Gastrocnemius medialis (tissue), 4 donors: ENCODE results near the gene WNK2. TPM values are rescaled to one million over a fixed set of nuclear protein-coding genes. Genes with fewer than 3 reads are reported as not detected.
A peak's percentile ranks its signal among the peaks of the same experiment; 100 is the strongest.

Experiments used
- ATAC-seq, 2 donors: fragments of 150-250 bp; one replicate each; pipeline ENCODE4 v1.9.1; 2016
- DNase-seq, 2 donors: peaks; one replicate each; pipeline ENCODE4 v3.0.0-alpha.2; 2019
- H3K27ac ChIP-seq, 4 donors: fragments of 200-600 bp; sonication (generic); 1 replicate in 1 of 4; 2 replicates in 3 of 4; pipeline ENCODE4 v1.5.1; 2016 to 2018; ENCODE audit warnings: mild to moderate bottlenecking in 2 of 4, moderate library complexity in 1 of 4
- H3K27me3 ChIP-seq, 3 donors: fragments of 200-600 bp; sonication (generic) in 2 of 3; 1 replicate in 1 of 3; 2 replicates in 2 of 3; pipeline versions ENCODE4 v1.5.1 to v1.6.0; 2016 to 2019; ENCODE audit warnings: mild to moderate bottlenecking in 1 of 3, moderate library complexity in 1 of 3
- H3K36me3 ChIP-seq, 2 donors: fragments of 200-600 bp; sonication (generic) in 1 of 2; one replicate each; pipeline ENCODE4 v1.5.1; 2017 to 2018
- H3K4me1 ChIP-seq, 2 donors: fragments of 200-600 bp; sonication (generic) in 1 of 2; one replicate each; pipeline ENCODE4 v1.5.1; 2016 to 2017; ENCODE audit warnings: mild to moderate bottlenecking in 2 of 2
- H3K4me3 ChIP-seq, 4 donors: fragments of 200-600 bp; sonication (generic) in 3 of 4; 1 replicate in 1 of 4; 2 replicates in 3 of 4; pipeline ENCODE4 v1.5.1; 2016 to 2019; ENCODE audit warnings: mild to moderate bottlenecking in 2 of 4
- H3K9me3 ChIP-seq, 3 donors: fragments of 200-600 bp; sonication (generic) in 2 of 3; 1 replicate in 1 of 3; 2 replicates in 2 of 3; pipeline ENCODE4 v1.5.1; 2016 to 2019
- CTCF ChIP-seq, 5 experiments: fragments of 450-650 bp in 3 of 5; fragments of 200-600 bp in 2 of 5; sonication (generic) in 2 of 5; IDR thresholded peaks in 4 of 5; conservative IDR thresholded peaks in 1 of 5; 1 replicate in 4 of 5; 2 replicates in 1 of 5; pipeline ENCODE4 v1.5.1; 2016 to 2019; ENCODE audit warnings: antibody characterized with exemption in 5 of 5, mild to moderate bottlenecking in 3 of 5, moderate library complexity in 3 of 5
- POLR2A ChIP-seq, 2 donors: fragments of 450-650 bp; IDR thresholded peaks; one replicate each; pipeline ENCODE4 v1.6.1; 2017; ENCODE audit warnings: antibody characterized with exemption in 2 of 2, mild to moderate bottlenecking in 2 of 2, moderate library complexity in 2 of 2
- in situ Hi-C, 4 donors: fragments of 200-750 bp; cut with MboI; loops; one replicate each; pipeline versions ENCODE4 v1.15.0 to v1.8.0; 2017; ENCODE audit warnings: low sequenced_read_pairs in 4 of 4
- intact Hi-C: fragments of 100-400 bp; cut with DNase I; formaldehyde crosslinking; loops from one replicate; pipeline ENCODE4 v1.15.1; 2023; ENCODE audit warnings: low total_unique reads
- total RNA-seq, 4 donors: library from RNA; depleted of rRNA; stranded (reverse); fragments of >200 nt; gene quantifications; one replicate each; pipeline versions ENCODE4 v1.1.0 to v1.2.3, GENCODE V29; 2016

WNK2 gene
- total RNA-seq, 4 donors from 2014 or later: 11.3 to 43.0 (median 24.7) TPM

GRCh38 chr9:93210324-93210973, 26.5 kb downstream of the WNK2 start:
- Histone ChIP-seq H3K27ac (peak overlapping the region in 2 of 4 donors; percentile 35 to 90), H3K9me3 (no peaks in the 10 kb centered on the region)

GRCh38 chr9:93210974-93211653, 27.2 kb downstream of the WNK2 start:
- Histone ChIP-seq H3K4me3 (no peak overlapping the region), H3K27me3 (no peaks in the 10 kb centered on the region), H3K27ac (peak overlapping the region in 2 of 4 donors; percentile 35 to 90), H3K36me3 (no peaks in the 10 kb centered on the region), H3K9me3 (no peaks in the 10 kb centered on the region), H3K4me1 (peaks cover 28 to 32% of the 10 kb centered on the region in 2 donors)
- ATAC-seq: no peak
- TF ChIP-seq CTCF (IDR thresholded peaks at IDR 0.05 in 4 of 5, conservative IDR thresholded peaks at IDR 0.05 in 1 of 5) (no peak), POLR2A (IDR thresholded peaks at IDR 0.05) (no peak)
- intact Hi-C loops (no loop called here), in situ Hi-C loops (no loop called here)
- DNase-seq: no peak

More at GRCh38 chr9:93210324-93210973, 26.5 kb downstream of the WNK2 start:
- Histone ChIP-seq H3K36me3 (no peaks in the 10 kb centered on the region), H3K4me1 (peaks cover 35 to 38% of the 10 kb centered on the region in 2 donors), H3K4me3 (no peak overlapping the region), H3K27me3 (no peaks in the 10 kb centered on the region)
- DNase-seq: no peak
- in situ Hi-C loops (no loop called here), intact Hi-C loops (no loop called here)
- TF ChIP-seq POLR2A (IDR thresholded peaks at IDR 0.05) (no peak), CTCF (IDR thresholded peaks at IDR 0.05 in 4 of 5, conservative IDR thresholded peaks at IDR 0.05 in 1 of 5) (no peak)
- ATAC-seq: no peak

GRCh38 chr9:93211654-93212001, 27.7 kb downstream of the WNK2 start:
- H3K36me3 ChIP-seq: no peaks in the 10 kb centered on the region
- DNase-seq (no peak), ATAC-seq (no peak)
- in situ Hi-C loops: no loop called here
- intact Hi-C loops: no loop called here
- no peaks in the 10 kb centered on the region for H3K27me3 ChIP-seq
- H3K4me1 ChIP-seq: peaks cover 26 to 27% of the 10 kb centered on the region in 2 donors
- TF ChIP-seq CTCF (IDR thresholded peaks at IDR 0.05 in 4 of 5, conservative IDR thresholded peaks at IDR 0.05 in 1 of 5) (no peak), POLR2A (IDR thresholded peaks at IDR 0.05) (no peak)
- no peaks in the 10 kb centered on the region for H3K9me3 ChIP-seq
- H3K27ac ChIP-seq: peak overlapping the region in 1 of 4 donors; percentile 35
- H3K4me3 ChIP-seq: no peak overlapping the region

GRCh38 chr9:93212409-93212808, 28.5 kb downstream of the WNK2 start:
- Histone ChIP-seq H3K4me1 (peaks cover 20 to 25% of the 10 kb centered on the region in 2 donors), H3K4me3 (no peak overlapping the region), H3K36me3 (no peaks in the 10 kb centered on the region), H3K9me3 (no peaks in the 10 kb centered on the region), H3K27ac (peak overlapping the region in 3 of 4 donors; percentile 10 to 50 (median 35)), H3K27me3 (no peaks in the 10 kb centered on the region)
- intact Hi-C loops (no loop called here), in situ Hi-C loops (no loop called here)
- ATAC-seq (no peak), DNase-seq (no peak)
- no peak for TF ChIP-seq POLR2A (IDR thresholded peaks at IDR 0.05)
- no peak for TF ChIP-seq CTCF (IDR thresholded peaks at IDR 0.05 in 4 of 5, conservative IDR thresholded peaks at IDR 0.05 in 1 of 5)
